Activated effector memory CD4-positive, alpha-beta T cell treated with Interleukin-2 at 50 U/mL for 16 hours (primary cell): ENCODE measurements around the gene BBC3.
A peak's percentile ranks its signal among the peaks of the same experiment; 100 is the strongest.
"Not testable (repeated sequence)": the region's sequence is repeated elsewhere in the genome, so short reads cannot be mapped to it uniquely, and the experiment has no call there.

Experiments
- DNase-seq: peaks from one replicate; pipeline ENCODE4 v3.0.0-alpha.2; 2020

The BBC3 gene

DNA sequence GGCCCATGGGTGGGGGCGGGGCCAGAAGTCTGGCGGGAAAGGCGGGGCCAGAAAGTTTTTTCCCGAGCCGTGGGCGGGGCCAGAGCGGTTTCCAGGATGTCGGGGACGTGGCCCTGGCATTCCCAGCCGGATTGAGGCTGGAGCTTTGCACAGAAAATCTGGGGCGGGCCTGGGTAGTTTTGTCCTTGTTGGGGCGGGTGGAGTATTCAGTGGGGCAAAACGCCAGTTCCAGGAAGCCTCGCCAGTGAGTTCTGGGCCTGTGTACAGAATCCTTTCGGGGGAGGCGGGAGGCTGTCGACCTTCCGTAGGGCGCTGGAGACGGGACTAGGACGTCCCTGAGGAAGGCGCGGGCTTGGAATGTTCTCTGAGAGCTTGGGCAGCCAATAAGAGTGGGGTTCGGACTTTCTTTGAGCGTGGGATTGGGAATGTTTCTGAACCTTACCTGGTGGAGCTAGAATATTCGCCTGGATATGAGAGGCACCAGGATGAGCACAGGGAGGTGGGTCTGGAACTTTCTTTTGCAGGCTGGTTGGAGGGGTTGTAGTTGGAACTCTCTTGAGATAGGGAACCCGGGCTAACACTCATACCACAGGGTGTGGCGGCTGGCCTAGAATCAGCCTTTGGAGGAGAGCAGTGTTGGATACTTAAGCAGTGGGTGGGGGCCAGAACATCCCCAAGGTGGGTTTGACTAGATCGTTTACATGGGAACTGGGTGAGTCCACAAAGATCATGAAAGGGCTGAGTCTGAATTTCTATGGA is 26.6 kb upstream of the BBC3 start:
- DNase-seq: no peak

DNA sequence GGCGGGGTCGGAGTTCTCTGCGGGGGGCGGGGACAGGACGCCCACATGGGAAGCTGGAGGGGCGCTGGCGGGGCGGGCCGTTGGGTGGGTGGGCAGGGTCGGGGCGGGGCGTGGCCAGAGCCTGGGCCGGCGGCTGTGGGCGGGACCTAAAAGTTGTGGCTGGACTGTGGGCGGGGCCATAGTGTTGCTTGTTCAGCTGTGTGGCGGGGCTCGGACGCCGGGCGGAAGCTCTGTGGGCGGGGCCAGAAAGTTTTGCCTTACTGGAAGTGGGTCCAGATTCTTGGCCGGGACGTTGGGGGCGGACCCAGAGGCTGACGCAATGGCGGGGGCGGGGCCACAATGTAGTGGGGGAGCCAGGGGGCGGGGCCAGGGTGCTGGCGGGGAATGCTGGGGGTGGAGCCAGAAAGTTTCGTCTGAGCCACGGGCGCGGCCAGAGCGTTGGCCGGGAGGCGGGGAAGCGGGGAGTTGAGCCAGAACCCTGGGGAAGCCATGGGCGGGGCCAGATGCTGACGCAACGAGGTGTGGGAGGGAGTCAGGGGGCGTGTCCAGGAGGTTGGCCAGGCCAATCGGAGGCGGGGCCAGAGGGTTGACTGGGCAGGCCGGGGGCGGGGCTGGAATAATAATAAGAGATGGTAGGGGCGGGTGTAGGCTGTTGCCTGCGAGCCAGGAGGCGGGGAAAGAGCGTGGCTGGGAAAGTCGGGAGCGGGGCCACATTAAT is 25.9 kb upstream of the BBC3 start:
- DNase-seq: peak; percentile 97

DNA sequence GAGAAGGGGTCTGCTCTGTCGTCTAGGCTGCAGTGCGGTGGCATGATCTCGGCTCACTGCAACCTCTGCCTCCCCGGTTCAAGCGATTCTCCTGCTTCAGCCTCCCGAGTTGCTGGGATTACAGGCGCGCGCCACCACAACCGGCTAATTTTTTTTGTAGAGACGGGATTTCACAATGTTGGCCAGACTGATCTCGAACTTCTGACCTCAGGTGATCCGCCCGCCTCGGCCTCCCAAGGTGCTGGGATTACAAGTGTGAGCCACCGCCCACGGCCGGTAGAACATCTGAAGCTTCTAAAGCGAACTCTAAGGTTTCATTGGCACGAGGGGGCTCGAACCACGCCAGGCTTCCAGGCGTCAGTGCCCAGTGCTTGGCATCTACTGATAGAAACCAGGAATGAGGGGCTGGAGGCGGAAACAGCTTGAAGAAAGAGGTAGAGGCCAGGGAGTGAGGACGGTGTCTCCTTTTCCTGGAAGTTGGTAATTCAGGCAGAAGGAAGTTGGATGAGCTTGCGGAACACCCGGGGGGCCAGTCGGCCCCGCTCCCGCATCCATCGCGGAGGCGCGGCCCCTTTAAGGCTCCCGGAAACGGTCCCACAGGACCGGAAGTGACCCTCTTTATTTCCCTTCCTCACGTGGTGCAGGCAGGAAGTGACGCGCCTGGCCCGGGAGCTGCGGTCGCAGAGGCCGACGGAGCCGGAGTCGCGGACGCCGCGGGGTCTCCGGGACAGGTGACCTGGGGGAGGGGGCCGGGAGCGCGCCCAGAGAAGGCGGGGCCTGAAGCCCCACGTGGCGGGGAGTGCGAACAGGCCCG is 25.1 kb upstream of the BBC3 start, which contains the start of gene CCDC9:
CCDC9 (plus strand) TSS at position 647 of the 814 bp plus-strand sequence. CDS start 1,876 bp downstream, outside the sequence.
- peak; percentile 80 for DNase-seq

DNA sequence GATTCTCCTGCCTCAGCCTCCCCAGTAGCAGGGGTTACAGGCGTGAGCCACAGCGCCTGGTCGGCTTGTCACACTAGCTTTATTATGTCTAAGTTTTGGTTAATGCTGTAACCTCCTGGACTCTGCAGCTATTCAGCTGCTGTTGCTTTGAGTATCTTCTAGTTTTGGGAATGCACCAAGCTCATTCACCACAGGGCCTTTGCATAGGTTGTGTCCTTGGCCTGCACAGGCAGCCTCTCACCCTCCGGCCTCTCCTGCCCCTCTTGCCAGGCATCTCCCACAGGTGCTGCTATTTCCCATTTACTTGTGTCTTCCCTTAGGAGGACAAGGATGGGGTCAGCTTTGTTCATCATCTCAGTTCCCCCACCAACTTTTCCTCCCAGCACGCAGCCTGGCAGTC is 23.0 kb upstream of the BBC3 start:
- DNase-seq: no peak

DNA sequence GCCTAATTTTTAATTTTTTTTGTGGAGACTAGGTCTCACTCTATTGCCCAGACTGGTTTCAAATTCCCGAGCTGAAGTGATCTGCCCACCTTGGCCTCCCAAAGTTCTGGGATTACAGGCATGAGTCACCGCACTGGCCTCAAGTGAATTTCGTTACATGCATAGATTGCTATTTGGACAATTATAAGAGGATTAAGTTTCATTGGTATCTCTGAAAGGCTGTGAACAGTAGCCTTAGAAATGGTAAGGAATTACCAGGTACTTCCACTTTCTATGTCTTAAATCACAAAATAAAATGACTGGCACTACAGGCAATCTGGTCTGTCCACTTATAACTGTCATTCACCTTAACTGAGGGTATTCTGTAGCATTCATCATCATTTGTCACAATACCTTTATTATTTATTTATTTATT is 22.5 kb upstream of the BBC3 start:
- DNase-seq: no peak

DNA sequence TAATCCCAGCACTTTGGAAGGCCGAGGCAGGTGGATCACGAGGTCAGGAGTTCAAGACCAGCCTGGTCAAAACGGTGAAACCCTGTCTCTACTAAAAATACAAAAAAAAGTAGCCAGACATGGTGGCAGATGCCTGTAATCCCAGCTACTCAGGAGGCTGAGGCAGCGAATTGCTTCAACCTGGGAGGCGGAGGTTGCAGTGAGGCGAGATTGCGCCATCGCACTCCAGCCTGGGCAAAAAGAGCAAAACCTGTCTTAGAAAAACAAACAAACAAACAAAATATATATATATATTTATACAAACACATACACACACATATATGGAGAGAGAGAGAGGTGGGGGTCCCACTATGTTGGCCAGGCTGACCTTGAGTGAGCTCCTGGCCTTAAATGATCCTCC is 22.0 kb upstream of the BBC3 start:
- not testable (repeated sequence) for DNase-seq

DNA sequence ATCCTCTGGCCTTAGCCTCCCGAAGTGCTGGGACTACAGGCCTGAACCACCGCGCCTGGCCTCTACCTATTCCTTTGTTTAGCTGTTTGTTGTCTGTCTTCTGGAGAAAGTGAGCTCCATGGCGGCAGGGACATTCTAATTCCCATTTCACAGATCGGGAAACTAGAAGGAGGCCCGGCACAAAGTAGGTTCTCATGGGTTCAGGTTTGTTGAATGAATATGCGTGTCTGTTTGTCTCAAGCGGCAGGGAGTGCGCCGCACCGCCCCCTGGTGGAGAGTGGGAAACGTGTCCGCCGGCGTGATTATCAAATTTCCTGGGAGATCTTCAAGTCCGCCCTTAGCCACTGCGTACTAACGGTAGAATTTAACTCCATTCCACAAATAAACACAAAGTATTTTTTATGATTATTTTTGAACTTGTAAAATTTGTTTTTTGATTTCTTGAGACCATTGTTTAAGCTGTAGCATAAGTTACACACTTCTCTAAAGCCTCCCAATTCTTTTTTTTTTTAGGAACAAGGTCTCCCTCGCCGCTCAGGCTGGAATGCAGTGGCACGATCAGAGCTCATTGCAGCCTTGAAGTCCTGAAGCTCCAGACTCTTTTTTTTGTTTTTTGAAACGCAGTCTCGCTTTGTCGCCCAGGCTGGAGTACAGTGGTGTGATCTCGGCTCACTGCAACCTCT is 16.4 kb upstream of the BBC3 start:
- DNase-seq: peak; percentile 62

DNA sequence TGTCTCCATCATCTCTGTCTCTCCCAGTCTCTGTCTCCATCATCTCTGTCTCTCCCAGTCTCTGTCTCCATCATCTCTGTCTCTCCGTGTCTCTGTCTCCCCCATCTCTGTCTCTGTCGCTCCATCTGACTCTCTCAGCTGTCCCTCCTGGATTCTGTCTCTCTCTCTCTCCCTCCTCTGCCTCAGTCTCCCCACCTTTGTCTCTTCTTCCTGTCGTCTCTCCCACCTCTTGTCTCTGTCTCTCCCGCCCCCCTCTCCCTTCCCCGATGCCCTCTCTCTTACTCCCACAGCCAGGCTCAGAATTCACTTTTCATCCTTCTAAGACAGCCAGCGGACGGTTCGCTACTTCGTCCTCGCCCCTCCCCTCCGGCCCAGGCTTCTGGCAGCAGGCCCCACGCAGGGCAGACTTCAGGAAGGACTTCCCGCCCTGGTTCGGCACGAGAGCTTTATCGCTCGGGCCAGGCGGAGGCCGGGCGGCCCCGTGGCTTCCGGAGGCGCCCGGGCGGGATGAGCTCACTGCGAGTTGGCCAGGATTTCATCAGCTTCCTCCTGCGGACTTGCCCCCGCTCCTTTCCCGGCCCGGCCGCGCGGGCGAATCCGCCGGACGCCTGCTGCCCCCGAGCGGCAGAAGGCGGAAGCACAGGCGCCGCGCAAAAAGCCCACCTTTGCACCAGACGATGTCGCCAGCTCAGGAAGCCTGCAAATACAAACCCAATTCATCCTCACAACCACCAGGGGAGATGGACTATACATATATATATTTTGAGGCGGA is 13.0 kb upstream of the BBC3 start:
- peak; percentile 87 for DNase-seq

DNA sequence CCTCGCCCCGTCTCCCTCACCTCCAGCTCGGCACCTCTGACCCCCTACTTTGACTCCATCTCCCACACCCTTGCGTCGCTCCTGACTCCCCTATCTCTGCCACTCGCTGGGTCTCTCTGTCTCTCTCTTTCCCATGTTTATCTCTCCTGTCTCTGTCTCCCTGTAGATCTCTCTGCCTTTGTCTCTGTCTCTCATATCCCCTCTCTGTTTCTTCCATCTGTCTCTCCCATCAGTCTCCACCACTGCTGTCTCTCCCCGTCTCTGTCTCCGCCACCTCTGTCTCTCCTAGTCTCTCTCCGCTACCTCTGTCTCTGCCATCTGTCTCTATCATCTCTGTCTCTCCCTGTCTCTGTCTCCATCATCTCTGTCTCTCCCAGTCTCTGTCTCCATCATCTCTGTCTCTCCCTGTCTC is 12.4 kb upstream of the BBC3 start:
- no peak for DNase-seq

DNA sequence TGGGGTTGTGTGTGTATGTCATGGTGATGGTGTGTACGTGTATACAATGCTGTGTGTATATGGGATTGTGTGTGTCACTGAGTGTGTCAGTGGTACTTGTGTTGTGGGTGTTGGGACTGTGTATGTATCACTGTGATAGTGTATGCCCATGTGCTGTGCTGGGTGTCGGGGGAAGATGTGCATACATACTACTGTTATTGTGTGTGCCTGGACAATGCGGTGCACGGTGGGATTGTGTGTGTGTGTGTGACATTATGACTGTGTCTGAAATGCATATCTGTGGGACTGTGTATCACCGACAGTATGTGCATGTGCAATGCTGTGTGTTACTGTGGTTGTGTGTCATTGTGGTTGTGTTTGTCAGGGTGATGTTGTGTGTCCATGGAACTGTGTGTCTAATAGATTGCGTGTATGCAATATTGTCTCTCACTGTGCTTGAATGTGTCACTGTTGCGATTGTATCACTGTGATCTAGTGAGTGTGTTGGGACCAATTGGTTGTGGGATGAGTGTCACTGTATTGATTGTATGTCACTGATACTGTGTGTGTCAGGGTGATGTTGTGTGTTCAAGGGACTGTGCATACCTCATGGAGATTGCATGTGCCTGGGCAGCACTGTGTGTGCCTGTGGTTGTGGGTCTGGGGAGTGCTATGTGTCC is 11.0 kb upstream of the BBC3 start:
- DNase-seq: no peak

DNA sequence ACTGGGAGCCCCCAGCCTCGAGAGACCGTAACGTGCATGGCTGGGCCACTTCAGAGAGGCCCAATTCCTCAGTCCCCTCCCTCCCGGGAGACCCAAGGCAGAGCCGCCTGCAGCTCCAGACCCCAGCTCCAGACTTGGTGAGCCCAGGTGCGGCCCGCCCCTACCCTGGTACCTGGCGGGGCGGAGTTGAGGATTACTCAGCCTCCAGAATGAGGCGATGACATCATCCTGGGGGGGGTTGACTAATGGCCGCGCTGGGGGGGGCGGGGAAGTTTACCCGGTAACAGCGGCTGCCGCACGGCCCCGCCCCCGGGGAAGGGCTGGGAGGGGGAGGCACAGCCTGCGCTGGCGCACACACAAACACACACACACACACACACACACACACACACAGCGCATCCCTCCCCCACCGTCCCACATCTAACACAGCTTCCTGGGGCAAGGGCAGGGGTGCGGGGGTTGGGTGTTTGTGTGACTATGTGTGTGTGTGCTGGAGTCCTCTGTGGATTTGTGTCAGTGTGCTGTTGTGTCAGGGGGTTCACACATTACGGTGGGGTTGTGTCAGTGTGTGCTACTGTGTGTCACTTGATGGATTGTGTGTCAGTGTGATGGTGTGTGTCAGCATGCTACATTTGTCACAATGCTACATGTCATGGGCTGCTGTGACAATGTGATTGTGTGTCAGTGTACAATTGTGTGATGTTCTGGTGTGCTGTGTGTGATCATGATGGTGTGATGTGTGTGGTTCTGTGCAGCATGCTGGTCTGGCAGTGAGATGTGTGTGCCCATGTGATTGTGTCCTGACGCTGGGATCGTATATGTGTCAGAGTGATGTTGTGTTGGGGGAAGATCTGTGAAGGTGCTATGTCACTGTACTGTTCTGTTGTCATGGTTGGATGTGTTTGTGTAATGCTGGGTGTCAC is 10.3 kb upstream of the BBC3 start:
- DNase-seq: peak; percentile 77

DNA sequence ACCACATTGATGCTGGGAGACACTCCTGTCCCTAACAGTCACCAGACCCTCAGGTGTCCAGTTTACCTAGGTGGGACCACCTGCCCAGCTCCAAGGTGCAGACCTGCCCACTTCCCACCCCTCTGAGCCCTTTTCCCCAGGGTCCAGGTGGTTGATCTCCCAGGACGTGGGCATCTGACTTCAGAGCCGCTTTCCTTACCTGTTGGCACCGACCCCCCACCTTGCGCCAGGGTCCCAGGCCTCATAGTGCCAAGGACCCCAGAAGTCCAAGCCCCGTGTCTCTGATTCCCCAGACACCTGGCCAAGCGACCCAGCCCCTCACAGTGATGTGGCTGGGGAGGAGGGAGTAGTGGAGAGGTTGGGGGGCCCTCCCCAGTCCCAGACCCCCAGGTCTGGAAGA is 9.6 kb upstream of the BBC3 start:
- no peak for DNase-seq

DNA sequence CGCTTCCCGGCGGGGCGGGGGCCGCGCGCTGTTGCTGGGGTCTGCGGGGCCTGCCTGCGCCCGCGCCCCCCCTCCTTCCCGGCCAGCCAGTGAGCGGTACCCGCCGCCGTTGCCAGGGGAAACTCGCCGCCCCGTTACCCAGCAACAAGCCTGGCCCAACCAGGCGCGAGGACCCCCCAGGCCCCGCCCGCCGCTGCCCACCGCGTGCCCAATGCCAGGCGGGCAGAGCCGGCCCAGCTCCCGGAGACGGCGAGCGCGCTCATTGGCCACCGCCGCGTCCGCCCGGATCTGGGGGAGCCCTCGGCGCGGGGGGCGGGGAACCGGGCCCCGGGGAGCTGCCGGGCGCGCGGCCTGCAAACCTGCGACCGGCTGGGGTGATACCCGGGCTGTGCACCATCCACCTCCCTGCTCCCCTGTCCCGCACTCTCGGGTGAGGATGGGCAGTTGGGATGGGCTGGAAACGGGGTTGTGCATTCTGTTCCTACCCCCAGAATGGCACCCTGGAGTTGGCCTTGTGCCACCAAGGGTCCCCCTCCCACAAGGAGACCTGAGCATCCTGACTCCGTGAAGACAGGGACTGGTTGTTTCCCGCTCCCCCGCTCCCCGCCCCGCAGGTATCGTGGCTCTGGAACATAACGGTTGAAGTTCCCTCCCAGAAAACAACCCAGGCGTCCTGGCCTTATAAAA is 8.8 kb upstream of the BBC3 start:
- DNase-seq: peak; percentile 42

DNA sequence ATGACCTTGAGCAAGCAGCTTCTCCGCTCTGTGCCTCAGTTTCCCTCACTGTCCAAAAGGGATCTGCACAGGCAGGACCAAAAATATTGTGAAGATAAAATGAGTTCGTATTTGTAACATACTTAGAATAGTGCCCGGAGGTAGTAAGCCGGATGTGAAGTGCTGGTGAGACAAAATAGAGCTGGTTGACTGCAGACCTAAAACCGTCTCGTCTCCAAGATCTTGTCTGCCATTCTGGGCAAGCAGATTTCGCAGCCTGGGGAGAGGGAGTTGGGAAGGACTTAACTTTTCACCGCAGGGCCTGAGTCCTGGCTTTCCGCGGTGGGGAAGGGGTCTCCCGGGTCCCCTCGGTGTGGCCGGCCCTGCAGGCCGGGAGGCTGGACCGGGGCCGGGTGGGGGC is 8.2 kb upstream of the BBC3 start:
- DNase-seq: no peak

DNA sequence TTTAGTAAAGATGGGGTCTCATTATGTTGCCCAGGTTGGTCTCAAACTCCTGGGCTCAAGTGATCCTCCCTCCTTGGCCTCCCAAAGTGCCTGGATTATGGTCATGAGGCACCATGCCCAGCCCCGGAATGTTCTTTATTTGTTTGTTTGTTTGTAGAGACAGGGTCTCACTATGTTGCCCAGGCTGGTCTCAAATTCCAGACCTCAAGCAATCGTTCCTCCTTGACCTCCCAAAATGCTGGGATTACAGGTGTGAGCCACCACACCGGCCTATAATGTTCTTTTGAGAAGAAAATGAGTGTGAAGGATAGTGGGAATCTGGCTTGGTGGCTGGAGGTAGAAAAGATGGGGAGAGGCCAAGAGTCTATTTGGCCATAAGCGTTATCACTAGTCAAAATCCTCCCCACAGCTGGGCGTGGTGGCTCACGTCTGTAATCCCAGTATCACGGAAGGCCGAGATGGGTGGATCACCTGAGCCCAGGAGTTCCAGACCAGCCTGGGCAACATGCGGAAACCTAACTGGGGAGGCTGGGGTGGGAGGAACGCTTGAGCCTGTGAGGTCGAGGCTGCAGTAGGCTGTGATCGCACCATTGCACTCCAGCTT is 5.2 kb upstream of the BBC3 start:
- no peak for DNase-seq

DNA sequence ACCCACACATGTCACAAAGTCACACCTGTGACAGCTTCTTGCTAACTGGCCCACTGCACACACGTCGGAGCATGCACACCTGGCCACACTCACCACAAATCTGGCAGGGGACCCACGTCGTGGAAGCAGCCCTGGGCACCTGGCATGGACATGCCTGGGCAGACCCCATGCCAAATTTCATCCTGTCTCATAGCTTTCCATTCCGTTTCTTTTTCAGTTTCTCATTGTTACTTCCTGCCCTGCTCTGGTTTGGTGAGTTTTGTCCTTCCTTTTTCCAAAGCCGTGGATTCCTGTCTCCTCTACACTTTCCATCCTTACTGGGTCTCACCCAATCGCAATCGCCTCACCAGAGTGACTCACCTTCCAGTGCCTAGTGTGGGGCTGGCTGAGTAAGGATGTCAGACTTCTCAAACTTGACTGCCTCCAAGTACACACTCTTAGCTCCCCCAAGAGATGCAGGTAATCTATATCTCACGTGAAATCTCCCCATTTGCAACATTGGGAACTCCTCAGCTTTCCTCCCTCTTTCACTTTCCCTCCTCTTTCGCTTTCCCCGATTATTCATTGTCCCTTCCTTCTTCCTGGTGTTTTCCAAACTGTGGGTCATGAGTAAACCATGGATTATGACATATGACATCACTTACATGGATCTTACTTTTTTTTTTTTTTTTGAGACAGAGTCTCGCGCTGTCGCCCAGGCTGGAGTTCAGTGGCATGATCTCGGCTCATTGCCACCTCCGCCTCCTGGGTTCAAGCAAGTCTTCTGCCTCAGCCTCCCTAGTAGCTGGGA is 1.6 kb upstream of the BBC3 start:
- DNase-seq: no peak

DNA sequence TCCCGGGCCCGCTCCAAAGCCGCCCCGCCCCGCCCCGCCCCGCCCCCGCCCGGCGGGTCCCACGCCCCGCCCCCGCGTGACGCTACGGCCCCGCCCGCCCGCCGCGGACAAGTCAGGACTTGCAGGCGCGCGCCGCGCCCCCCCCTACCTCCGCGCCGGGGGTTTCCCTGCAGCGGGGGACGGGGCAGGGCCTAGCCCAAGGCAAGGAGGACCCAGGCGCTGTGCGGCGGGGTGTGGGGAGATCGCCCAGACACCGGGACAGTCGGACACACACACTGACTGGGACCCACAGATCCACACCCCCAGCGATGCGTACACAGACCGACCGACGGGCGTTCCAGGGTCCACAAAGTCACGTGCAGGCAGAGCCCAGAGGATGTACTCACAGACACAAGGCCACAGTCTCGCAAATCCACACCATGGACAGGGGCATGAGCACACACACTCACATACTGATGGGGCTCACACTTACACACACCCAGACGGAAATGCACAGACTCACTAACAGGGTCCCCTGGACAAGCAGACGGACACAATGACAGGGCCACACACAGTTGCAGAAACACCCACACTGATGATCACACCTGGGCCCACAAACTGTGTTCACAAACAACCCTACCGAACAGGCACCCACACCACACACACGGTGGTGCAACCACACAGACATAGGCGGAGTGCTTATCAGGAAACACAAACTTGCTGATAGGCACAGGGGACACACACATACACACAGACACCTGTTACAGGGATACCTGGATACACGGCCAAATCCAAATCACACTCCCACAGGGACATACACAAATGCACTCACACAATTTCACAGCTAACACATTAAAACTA is 436 bp upstream of the BBC3 start:
- peak; percentile 85 for DNase-seq
